Gastroesophageal sphincter (tissue), 3 donors: ENCODE measurements around the gene TNNC1.

Source experiments
- POLR2A ChIP-seq, 2 donors: fragments of 450-650 bp; IDR thresholded peaks; one replicate each; pipeline ENCODE4 v1.6.1; 2017; ENCODE audit warnings: antibody characterized with exemption in 2 of 2, mild to moderate bottlenecking in 2 of 2, moderate library complexity in 1 of 2
- POLR2AphosphoS5 ChIP-seq: sonication (generic); formaldehyde crosslinking; IDR thresholded peaks from one replicate; pipeline ENCODE4 v1.6.1; 2017; ENCODE audit warnings: antibody characterized with exemption
- TF ChIP-seq, protein P1 (sequence below), 4 experiments: fragments of 200-600 bp in 2 of 4; fragments of 450-650 bp in 2 of 4; sonication (generic) in 1 of 4; IDR thresholded peaks; one replicate each; pipeline ENCODE4 v1.5.1; 2017 to 2019; ENCODE audit warnings: antibody characterized with exemption in 4 of 4, mild to moderate bottlenecking in 2 of 4, moderate library complexity in 2 of 4

DNA sequence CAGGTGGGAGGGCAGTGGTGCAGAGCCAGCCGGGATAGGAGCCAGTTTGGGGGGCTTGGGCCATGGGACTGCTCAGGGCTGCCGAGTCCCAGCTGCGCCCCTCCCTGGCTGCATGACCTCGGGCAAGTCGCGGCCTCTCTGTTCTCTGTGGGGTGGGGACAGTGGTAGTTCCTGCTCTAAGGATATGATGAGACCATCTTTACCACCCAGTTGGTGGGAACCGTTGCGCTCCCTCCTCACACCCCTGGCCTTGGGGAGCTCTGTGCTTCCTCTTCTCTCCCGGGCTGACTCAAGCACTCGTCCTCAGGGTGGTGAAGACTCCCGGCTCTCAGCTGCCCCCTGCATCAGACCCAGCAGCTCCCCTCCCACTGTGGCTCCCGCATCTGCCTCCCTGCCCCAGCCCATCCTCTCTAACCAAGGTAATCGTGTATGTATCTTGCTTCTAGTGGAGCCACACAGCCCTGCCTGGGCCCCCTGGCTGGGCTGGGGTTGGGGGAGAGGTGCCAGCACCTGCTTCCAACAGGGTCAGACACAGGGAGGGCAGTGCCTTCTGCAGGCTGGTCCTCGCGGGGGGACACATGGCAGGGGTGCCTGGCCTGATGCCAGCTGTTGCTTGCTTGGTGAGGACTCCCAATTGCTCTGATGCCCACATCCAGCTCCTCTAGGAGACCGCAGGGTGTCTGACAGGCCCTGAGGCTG lies 26.2 kb upstream of the TNNC1 start:
- TF ChIP-seq, protein P1, sequence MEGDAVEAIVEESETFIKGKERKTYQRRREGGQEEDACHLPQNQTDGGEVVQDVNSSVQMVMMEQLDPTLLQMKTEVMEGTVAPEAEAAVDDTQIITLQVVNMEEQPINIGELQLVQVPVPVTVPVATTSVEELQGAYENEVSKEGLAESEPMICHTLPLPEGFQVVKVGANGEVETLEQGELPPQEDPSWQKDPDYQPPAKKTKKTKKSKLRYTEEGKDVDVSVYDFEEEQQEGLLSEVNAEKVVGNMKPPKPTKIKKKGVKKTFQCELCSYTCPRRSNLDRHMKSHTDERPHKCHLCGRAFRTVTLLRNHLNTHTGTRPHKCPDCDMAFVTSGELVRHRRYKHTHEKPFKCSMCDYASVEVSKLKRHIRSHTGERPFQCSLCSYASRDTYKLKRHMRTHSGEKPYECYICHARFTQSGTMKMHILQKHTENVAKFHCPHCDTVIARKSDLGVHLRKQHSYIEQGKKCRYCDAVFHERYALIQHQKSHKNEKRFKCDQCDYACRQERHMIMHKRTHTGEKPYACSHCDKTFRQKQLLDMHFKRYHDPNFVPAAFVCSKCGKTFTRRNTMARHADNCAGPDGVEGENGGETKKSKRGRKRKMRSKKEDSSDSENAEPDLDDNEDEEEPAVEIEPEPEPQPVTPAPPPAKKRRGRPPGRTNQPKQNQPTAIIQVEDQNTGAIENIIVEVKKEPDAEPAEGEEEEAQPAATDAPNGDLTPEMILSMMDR (IDR thresholded peaks at IDR 0.05), result no peak
- TF ChIP-seq POLR2AphosphoS5 (no peak), POLR2A (IDR thresholded peaks at IDR 0.05) (no peak)
